H1 (cell line): ENCODE data around the gene KCNMA1. TPM values are rescaled to one million over a fixed set of nuclear protein-coding genes. Genes with fewer than 3 reads are reported as not detected.

Source experiments
- CTCF ChIA-PET: fragments of 300-600 bp; sonication (Branson Sonifier 250); formaldehyde crosslinking; loops from one replicate; lab custom pipeline; 2021; ENCODE audit not compliant: partially characterized antibody; lab: Charles Lee
- POLR2A ChIA-PET: fragments of 300-600 bp; sonication (Branson Sonifier 250); formaldehyde crosslinking; loops from one replicate; lab custom pipeline; 2021; ENCODE audit warnings: inconsistent platforms; ENCODE audit not compliant: partially characterized antibody; lab: Charles Lee
- DNase-seq, 2 experiments: peaks; one replicate each; pipeline versions ENCODE4 v3.0.0 to v3.0.0-alpha.2; 2010 to 2022; ENCODE audit warnings: low spot score in 2 of 2, low read depth in 1 of 2, mixed read lengths in 1 of 2
- FAIRE-seq: peaks from 2 replicates; lab custom pipeline; 2011; peaks lifted over from hg19 to GRCh38; lab: Jason Lieb, UNC
- H2AFZ ChIP-seq: 2 replicates; pipeline ENCODE4 v1.8.1; 2012; ENCODE audit warnings: low read length, inconsistent platforms
- H2AK5ac ChIP-seq: 2 replicates; pipeline ENCODE4 v1.6.1; 2013; ENCODE audit warnings: low read depth, low read length
- H2BK120ac ChIP-seq: replicated peaks from 2 replicates; pipeline ENCODE3; 2013; ENCODE audit warnings: low read depth, low read length, inconsistent platforms
- H2BK12ac ChIP-seq: 2 replicates; pipeline ENCODE4 v1.6.1; 2013; ENCODE audit warnings: low read depth, low read length
- H2BK15ac ChIP-seq: 2 replicates; pipeline ENCODE4 v1.6.1; 2013; ENCODE audit warnings: low read length
- H2BK20ac ChIP-seq: 2 replicates; pipeline ENCODE4 v1.6.1; 2013; ENCODE audit warnings: low read length
- H2BK5ac ChIP-seq: 2 replicates; pipeline ENCODE4 v1.6.1; 2013; ENCODE audit warnings: low read depth, low read length
- H3K14ac ChIP-seq: 2 replicates; pipeline ENCODE4 v1.6.1; 2013; ENCODE audit warnings: inconsistent platforms; ENCODE audit not compliant: insufficient read length
- H3K18ac ChIP-seq: 2 replicates; pipeline ENCODE4 v1.6.1; 2013; ENCODE audit warnings: low read length; ENCODE audit errors: extremely low read depth
- H3K23ac ChIP-seq: 2 replicates; pipeline ENCODE4 v1.6.1; 2013; ENCODE audit warnings: inconsistent platforms; ENCODE audit not compliant: insufficient read length
- H3K23me2 ChIP-seq: 2 replicates; pipeline ENCODE4 v1.6.1; 2013; ENCODE audit warnings: low read depth, low read length
- H3K27ac ChIP-seq: 2 replicates; pipeline ENCODE4 v1.6.1; 2011; ENCODE audit warnings: low read depth, low read length, inconsistent platforms
- H3K27me3 ChIP-seq, 4 experiments: replicated peaks in 1 of 4; 1 replicate in 1 of 4; 2 replicates in 3 of 4; pipeline versions ENCODE4 v1.6.1 to v1.8.1; 2011 to 2013; ENCODE audit warnings: low read length in 3 of 4, mild to moderate bottlenecking in 3 of 4, inconsistent platforms in 2 of 4, mixed read lengths in 2 of 4, moderate library complexity in 1 of 4; ENCODE audit not compliant: control insufficient read depth in 3 of 4, insufficient read depth in 3 of 4; ENCODE audit errors: extremely low read depth in 1 of 4
- H3K36me3 ChIP-seq, 4 experiments: 2 replicates each; pipeline versions ENCODE4 v1.6.1 to v1.8.1; 2011 to 2013; ENCODE audit warnings: mild to moderate bottlenecking in 4 of 4, low read length in 3 of 4, moderate library complexity in 2 of 4, control low read depth in 1 of 4, inconsistent platforms in 1 of 4; ENCODE audit not compliant: insufficient read depth in 4 of 4, control insufficient read depth in 2 of 4
- H3K4ac ChIP-seq: replicated peaks from 2 replicates; pipeline ENCODE3; 2013; ENCODE audit warnings: low read length, low read depth, mixed read lengths, inconsistent platforms; ENCODE audit not compliant: insufficient read length
- H3K4me1 ChIP-seq, 4 experiments: replicated peaks in 1 of 4; 1 replicate in 1 of 4; 2 replicates in 3 of 4; pipeline versions ENCODE4 v1.6.1 to v1.8.1; 2011 to 2013; ENCODE audit warnings: low read length in 3 of 4, inconsistent platforms in 2 of 4, mixed read lengths in 1 of 4; ENCODE audit not compliant: insufficient read depth in 4 of 4, control insufficient read depth in 3 of 4
- H3K4me2 ChIP-seq, 2 experiments: 2 replicates each; pipeline versions ENCODE4 v1.6.1 to v1.8.1; 2011 to 2013; ENCODE audit warnings: low read depth in 2 of 2, low read length in 2 of 2, control low read depth in 1 of 2, inconsistent platforms in 1 of 2, mild to moderate bottlenecking in 1 of 2; ENCODE audit not compliant: insufficient read depth in 1 of 2
- H3K4me3 ChIP-seq, 4 experiments: fragments of 200-600, 300-600 bp in 1 of 4; sonication (generic), shearing (Covaris generic), sonication (Bioruptor Twin) in 1 of 4; 2 replicates each; pipeline versions ENCODE4 v1.5.1 to v1.8.1; 2011 to 2016; ENCODE audit warnings: low read length in 4 of 4, low read depth in 3 of 4, control low read depth in 2 of 4, inconsistent platforms in 2 of 4, mild to moderate bottlenecking in 2 of 4, mixed read lengths in 1 of 4, moderate library complexity in 1 of 4; ENCODE audit not compliant: insufficient read depth in 2 of 4; ENCODE audit errors: extremely low read depth in 1 of 4
- H3K56ac ChIP-seq: replicated peaks from 2 replicates; pipeline ENCODE3; 2013; ENCODE audit warnings: low read depth, mild to moderate bottlenecking, mixed read lengths, low read length, inconsistent platforms; ENCODE audit not compliant: insufficient read length
- H3K79me1 ChIP-seq: 2 replicates; pipeline ENCODE4 v1.6.1; 2013; ENCODE audit warnings: low read depth, low read length, control low read depth
- H3K79me2 ChIP-seq, 2 experiments: 2 replicates each; pipeline versions ENCODE4 v1.6.1 to v1.8.1; 2012 to 2013; ENCODE audit warnings: low read length in 2 of 2, mild to moderate bottlenecking in 2 of 2, inconsistent platforms in 1 of 2; ENCODE audit not compliant: insufficient read depth in 2 of 2, control insufficient read depth in 1 of 2
- H3K9ac ChIP-seq, 4 experiments: replicated peaks in 1 of 4; 1 replicate in 1 of 4; 2 replicates in 3 of 4; pipeline versions ENCODE4 v1.6.1 to v1.8.1; 2011 to 2013; ENCODE audit warnings: low read depth in 3 of 4, low read length in 3 of 4, control low read depth in 2 of 4, mild to moderate bottlenecking in 2 of 4, moderate library complexity in 2 of 4, inconsistent platforms in 1 of 4; ENCODE audit errors: extremely low read depth in 1 of 4
- H3K9me3 ChIP-seq, 2 experiments: 2 replicates each; pipeline versions ENCODE4 v1.6.1 to v1.8.1; 2012 to 2013; ENCODE audit warnings: mild to moderate bottlenecking in 2 of 2, moderate library complexity in 2 of 2, control low read depth in 1 of 2, inconsistent platforms in 1 of 2, low read depth in 1 of 2, low read length in 1 of 2, mixed read lengths in 1 of 2; ENCODE audit not compliant: insufficient read depth in 2 of 2
- H4K20me1 ChIP-seq, 2 experiments: replicated peaks in 1 of 2; 2 replicates each; pipeline versions ENCODE3 to v1.8.1; 2011 to 2013; ENCODE audit warnings: inconsistent platforms in 2 of 2, low read length in 2 of 2, mild to moderate bottlenecking in 1 of 2; ENCODE audit not compliant: insufficient read depth in 2 of 2, control insufficient read depth in 1 of 2
- H4K5ac ChIP-seq: 2 replicates; pipeline ENCODE4 v1.6.1; 2013; ENCODE audit warnings: low read length, low read depth, mixed read lengths, inconsistent platforms; ENCODE audit not compliant: insufficient read length
- H4K8ac ChIP-seq: 2 replicates; pipeline ENCODE4 v1.8.0; 2013; ENCODE audit warnings: mild to moderate bottlenecking, moderate library complexity, low read length, inconsistent platforms; ENCODE audit not compliant: insufficient read depth; ENCODE audit errors: extremely low read depth
- H4K91ac ChIP-seq: replicated peaks from 2 replicates; pipeline ENCODE3; 2013; ENCODE audit warnings: low read length, mixed read lengths, inconsistent platforms; ENCODE audit not compliant: insufficient read length
- ASH2L ChIP-seq: fragments of 200-600, 300-600 bp; sonication (generic); IDR thresholded peaks from one replicate; pipeline ENCODE4 v1.7.1; 2017; ENCODE audit warnings: low read length
- CREB1 ChIP-seq: IDR thresholded peaks from 2 replicates; pipeline ENCODE4 v1.6.1; 2012; ENCODE audit warnings: inconsistent platforms
- EP300 ChIP-seq, 2 experiments: IDR thresholded peaks; 1 replicate in 1 of 2; 2 replicates in 1 of 2; pipeline ENCODE4 v1.6.1; 2011 to 2012; ENCODE audit warnings: low read depth in 2 of 2, low read length in 2 of 2, mild to moderate bottlenecking in 2 of 2, borderline replicate concordance in 1 of 2, inconsistent platforms in 1 of 2, moderate library complexity in 1 of 2
- FOSL1 ChIP-seq: IDR thresholded peaks from 2 replicates; pipeline ENCODE4 v1.6.1; 2011; ENCODE audit warnings: mild to moderate bottlenecking, low read depth, low read length, moderate library complexity; ENCODE audit not compliant: insufficient read depth
- RBBP5 ChIP-seq: IDR thresholded peaks from 2 replicates; pipeline ENCODE4 v1.7.1; 2012; ENCODE audit warnings: low read depth, mild to moderate bottlenecking, inconsistent platforms, low read length, moderate library complexity, borderline replicate concordance
- SAP30 ChIP-seq: fragments of 300-600 bp; sonication (generic); IDR thresholded peaks from 2 replicates; pipeline ENCODE4 v1.7.1; 2012; ENCODE audit warnings: low read length, moderate library complexity, mild to moderate bottlenecking, inconsistent platforms; ENCODE audit not compliant: insufficient read depth, insufficient replicate concordance
- SIX5 ChIP-seq: IDR thresholded peaks from 2 replicates; pipeline ENCODE4 v1.6.1; 2011; ENCODE audit warnings: mild to moderate bottlenecking, low read depth, low read length
- SP4 ChIP-seq: IDR thresholded peaks from 2 replicates; pipeline ENCODE4 v1.6.1; 2012; ENCODE audit warnings: low read length, inconsistent platforms
- SUZ12 ChIP-seq: fragments of 200-600 bp; sonication (generic); IDR thresholded peaks from 2 replicates; pipeline ENCODE4 v1.6.1; 2012; ENCODE audit warnings: mild to moderate bottlenecking, inconsistent platforms, low read length, moderate library complexity, mixed read lengths
- WGBS, 2 experiments: shearing (Covaris generic) in 1 of 2; methylation state at CpG; one replicate each; pipeline versions ENCODE4 v1.1.6 to v1.1.7; 2013 to 2015; ENCODE audit warnings: low lambda C conversion rate in 2 of 2, mixed read lengths in 2 of 2, inconsistent platforms in 1 of 2, low coverage in 1 of 2, missing lambda C conversion rate in 1 of 2; ENCODE audit not compliant: insufficient replicate concordance in 2 of 2, insufficient coverage in 1 of 2, insufficient read length in 1 of 2; ENCODE audit errors: extremely low coverage in 1 of 2, missing lambda C conversion rate in 1 of 2; 5-methylcytosine and 5-hydroxymethylcytosine counted together
- polyA plus RNA-seq, 7 experiments: library from polyadenylated mRNA; depleted of rRNA in 3 of 7; stranded (reverse) in 5 of 7; unstranded in 2 of 7; fragments of >200 nt in 5 of 7; fragments of 200-250 nt in 2 of 7; gene quantifications; 1 replicate in 5 of 7; 2 replicates in 1 of 7; 4 replicates in 1 of 7; pipeline versions ENCODE4 v1.2.1 to v1.2.3, GENCODE V29; 2011 to 2013; ENCODE audit warnings: missing spikeins in 2 of 7, mixed read lengths in 2 of 7
- total RNA-seq: library from RNA; stranded (reverse); fragmentation: NEBNext Ultra II Directional; extraction: Animal tissue kit (Norgen Biotek cat#: 25700); gene quantifications from 2 replicates; pipeline ENCODE4 v1.2.1, GENCODE V29; 2021
- TF ChIP-seq, protein P1 (sequence below): IDR thresholded peaks from 2 replicates; pipeline ENCODE4 v1.6.1; 2012; ENCODE audit warnings: low read length, inconsistent platforms
- TF ChIP-seq, protein P2 (sequence below): IDR thresholded peaks from 2 replicates; pipeline ENCODE4 v1.6.1; 2011; ENCODE audit warnings: low read length, improper control_type of control experiment

The KCNMA1 gene
- total and polyA plus RNA-seq, 2 of the 8 experiments (the other 6 are each of a cell fraction or from before 2014, with no cell fraction given): 10.2 to 11.1 TPM

DNA sequence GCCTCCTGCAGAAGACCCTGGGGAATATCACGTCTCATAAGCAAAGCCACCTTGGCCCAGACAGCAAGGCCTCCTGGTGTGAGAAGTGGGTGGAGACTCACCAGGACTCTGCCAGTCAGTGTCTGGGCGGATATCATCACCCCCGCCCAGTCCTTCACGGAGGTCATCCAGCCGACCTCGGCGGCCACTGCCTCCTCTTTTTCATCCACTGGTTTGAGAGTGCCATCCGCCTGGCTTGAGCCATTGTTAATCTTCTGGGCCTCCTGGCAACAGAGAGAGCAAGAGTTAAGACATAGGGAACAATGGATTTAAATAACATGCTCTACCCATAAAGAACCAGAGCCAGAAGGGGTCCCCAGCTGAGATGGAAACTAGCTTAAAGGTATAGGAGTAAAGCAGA, 233.8 kb downstream of the KCNMA1 start:
- Histone ChIP-seq H3K23me2 (no peaks in the 10 kb centered on the region), H3K27me3 (no peaks in the 10 kb centered on the region; a peak in 1 of 7 replicates), H3K79me2 (no peaks in the 10 kb centered on the region), H2BK120ac (no peak overlapping the region), H4K91ac (no peak overlapping the region), H2BK20ac (no peak overlapping the region), H3K14ac (no peak overlapping the region), H3K23ac (no peak overlapping the region), H2BK12ac (no peak overlapping the region), H2BK15ac (no peak overlapping the region), H3K9me3 (no peaks in the 10 kb centered on the region), H2AK5ac (no peak overlapping the region), H3K4me1 (peaks cover 2 to 5% (median 4%) of the 10 kb centered on the region in 4 experiments; a peak in 4 of 7 replicates), H3K18ac (no peak overlapping the region), H3K36me3 (no peaks in the 10 kb centered on the region), H3K27ac (no peak overlapping the region), H3K79me1 (peaks cover 2% of the 10 kb centered on the region), H3K4me3 (no peak overlapping the region), H3K4me2 (no peak overlapping the region), H3K9ac (no peak overlapping the region), H2AFZ (no peak overlapping the region), H4K8ac (no peak overlapping the region), H3K4ac (no peak overlapping the region), H4K20me1 (no peaks in the 10 kb centered on the region), H3K56ac (no peak overlapping the region), H2BK5ac (no peak overlapping the region), H4K5ac (no peak overlapping the region)
- FAIRE-seq: no peak
- POLR2A ChIA-PET: interaction anchor here (0.6 to 1.3 kb wide), 2 partner anchors 11 to 295 kb away, joined by 4 to 7 read pairs; no protein-coding TSS in a partner anchor
- DNase-seq: no peak
- 97% methylated on average over 8 of the region's 8 CpGs; no CpG with 5 or more reads in 1 of the 2 experiments for WGBS, 2 experiments
- CTCF ChIA-PET: interaction anchor here (0.6 to 4.4 kb wide), 4 partner anchors 12 to 347 kb away, joined by 3 to 33 read pairs (median 4); no protein-coding TSS in a partner anchor
- TF ChIP-seq ASH2L: no peak
- TF ChIP-seq, protein P1, sequence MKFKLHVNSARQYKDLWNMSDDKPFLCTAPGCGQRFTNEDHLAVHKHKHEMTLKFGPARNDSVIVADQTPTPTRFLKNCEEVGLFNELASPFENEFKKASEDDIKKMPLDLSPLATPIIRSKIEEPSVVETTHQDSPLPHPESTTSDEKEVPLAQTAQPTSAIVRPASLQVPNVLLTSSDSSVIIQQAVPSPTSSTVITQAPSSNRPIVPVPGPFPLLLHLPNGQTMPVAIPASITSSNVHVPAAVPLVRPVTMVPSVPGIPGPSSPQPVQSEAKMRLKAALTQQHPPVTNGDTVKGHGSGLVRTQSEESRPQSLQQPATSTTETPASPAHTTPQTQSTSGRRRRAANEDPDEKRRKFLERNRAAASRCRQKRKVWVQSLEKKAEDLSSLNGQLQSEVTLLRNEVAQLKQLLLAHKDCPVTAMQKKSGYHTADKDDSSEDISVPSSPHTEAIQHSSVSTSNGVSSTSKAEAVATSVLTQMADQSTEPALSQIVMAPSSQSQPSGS: no peak
- TF ChIP-seq SP4: no peak
- TF ChIP-seq SIX5: no peak
- no peak for TF ChIP-seq RBBP5
- no peak for TF ChIP-seq FOSL1
- no peak for TF ChIP-seq CREB1
- TF ChIP-seq, protein P2, sequence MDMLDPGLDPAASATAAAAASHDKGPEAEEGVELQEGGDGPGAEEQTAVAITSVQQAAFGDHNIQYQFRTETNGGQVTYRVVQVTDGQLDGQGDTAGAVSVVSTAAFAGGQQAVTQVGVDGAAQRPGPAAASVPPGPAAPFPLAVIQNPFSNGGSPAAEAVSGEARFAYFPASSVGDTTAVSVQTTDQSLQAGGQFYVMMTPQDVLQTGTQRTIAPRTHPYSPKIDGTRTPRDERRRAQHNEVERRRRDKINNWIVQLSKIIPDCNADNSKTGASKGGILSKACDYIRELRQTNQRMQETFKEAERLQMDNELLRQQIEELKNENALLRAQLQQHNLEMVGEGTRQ: no peak
- TF ChIP-seq EP300 (IDR thresholded peaks at IDR 0.05; ENCODE audit: borderline replicate concordance in 1 of 2, low read depth in 2 of 2, low read length in 2 of 2): no peak
- TF ChIP-seq SUZ12: no peak
- TF ChIP-seq SAP30: no peak
